T-helper 2 cell treated with Interferon-gamma antibody and Interleukin-4, amounts not matched to agents 5 μg/mL and 100 μg/mL, for 36 hours (primary cell): ENCODE measurements around the gene SRSF7.
"Not testable (repeated sequence)": the region's sequence is repeated elsewhere in the genome, so short reads cannot be mapped to it uniquely, and the experiment has no call there.

Experiments
- DNase-seq: peaks from one replicate; pipeline ENCODE4 v3.0.0; 2021; ENCODE audit warnings: low spot score
- H3K27ac Mint-ChIP-seq: one replicate; pipeline ENCODE4 v1.8.0; 2021; ENCODE audit warnings: mild to moderate bottlenecking, mixed read lengths
- H3K27me3 Mint-ChIP-seq: one replicate; pipeline ENCODE4 v1.8.0; 2021; ENCODE audit warnings: low read depth, mixed read lengths
- H3K36me3 Mint-ChIP-seq: one replicate; pipeline ENCODE4 v1.8.0; 2021; ENCODE audit warnings: low read depth, mixed read lengths
- H3K4me1 Mint-ChIP-seq: one replicate; pipeline ENCODE4 v1.8.0; 2021; ENCODE audit warnings: low read depth, mixed read lengths
- H3K4me3 Mint-ChIP-seq: one replicate; pipeline ENCODE4 v1.8.0; 2022; ENCODE audit warnings: mild to moderate bottlenecking, moderate library complexity, mixed read lengths
- H3K9me3 Mint-ChIP-seq: one replicate; pipeline ENCODE4 v1.8.0; 2021; ENCODE audit warnings: mixed read lengths

SRSF7 gene

DNA sequence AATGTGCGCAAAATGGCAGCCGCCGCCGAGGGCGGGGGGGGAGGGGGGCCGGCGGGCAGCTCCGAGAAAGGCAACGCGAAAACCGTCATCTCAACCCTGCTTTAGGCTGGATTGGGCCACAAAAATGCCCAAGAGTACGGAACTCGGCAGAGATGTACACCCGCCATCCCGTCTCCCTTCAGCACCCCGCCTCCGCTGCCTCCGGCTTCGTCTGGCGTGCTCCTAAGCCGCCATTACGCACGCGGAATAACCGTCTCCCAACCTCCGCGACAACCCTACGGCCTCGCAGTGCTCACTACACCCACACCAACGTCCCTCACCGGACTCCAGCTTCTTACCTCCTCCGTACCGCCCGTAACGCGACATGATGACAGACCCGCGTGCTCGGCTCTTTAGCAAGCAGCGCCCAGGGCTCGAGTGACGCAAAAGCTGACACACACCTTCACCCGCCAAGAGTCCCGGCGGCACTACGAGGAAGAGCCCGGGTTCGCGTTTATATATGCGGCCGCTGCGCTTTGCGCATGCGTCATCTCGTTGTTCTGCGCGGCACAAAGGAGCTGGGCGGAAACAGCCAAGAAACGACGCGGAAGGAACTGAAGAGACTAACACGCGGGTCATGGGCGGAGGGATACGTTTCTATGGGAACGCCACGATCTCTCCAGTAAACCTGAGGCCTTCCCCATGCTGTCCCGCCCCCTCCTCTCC lies at the start of gene SRSF7:
Gene SRSF7, minus strand, starts transcription at position 471 of the 705 bp plus-strand sequence. Its CDS starts 105 bp downstream, at position 366.
- peak; percentile 95 for DNase-seq
- no peaks in the 10 kb centered on the region for H3K9me3 Mint-ChIP-seq
- H3K36me3 Mint-ChIP-seq, result peaks cover 47% of the 10 kb centered on the region
- H3K27ac Mint-ChIP-seq, result peak within 1 kb of the TSS; percentile 100
- peaks cover 4% of the 10 kb centered on the region for H3K27me3 Mint-ChIP-seq
- H3K4me1 Mint-ChIP-seq, result peaks cover 44% of the 10 kb centered on the region
- H3K4me3 Mint-ChIP-seq, result peak within 1 kb of the TSS; percentile 99

DNA sequence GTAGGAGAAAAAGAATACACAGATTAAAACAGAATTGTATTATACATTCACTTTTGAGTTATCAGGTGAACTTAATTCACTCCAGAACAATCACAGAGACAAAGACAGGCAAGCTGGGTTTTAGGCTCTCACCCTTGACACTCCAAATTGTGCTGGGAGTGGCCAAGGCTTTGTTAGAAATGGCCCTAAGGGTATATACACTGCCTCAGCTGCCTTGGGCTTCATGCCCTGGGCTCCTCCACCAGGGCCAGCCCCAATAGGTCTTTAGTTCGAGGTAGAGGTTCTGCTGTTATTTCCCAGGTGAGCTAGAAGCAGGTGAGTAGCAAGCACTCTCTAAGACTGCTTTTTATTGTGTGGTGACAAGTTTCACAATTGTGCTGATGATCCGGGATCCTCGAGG lies 46.8 kb upstream of the SRSF7 start:
- H3K9me3 Mint-ChIP-seq, result no peaks in the 10 kb centered on the region
- no peaks in the 10 kb centered on the region for H3K4me1 Mint-ChIP-seq
- no peaks in the 10 kb centered on the region for H3K27me3 Mint-ChIP-seq
- no peak overlapping the region for H3K27ac Mint-ChIP-seq
- DNase-seq, result no peak
- H3K4me3 Mint-ChIP-seq, result no peak overlapping the region
- no peaks in the 10 kb centered on the region for H3K36me3 Mint-ChIP-seq

DNA sequence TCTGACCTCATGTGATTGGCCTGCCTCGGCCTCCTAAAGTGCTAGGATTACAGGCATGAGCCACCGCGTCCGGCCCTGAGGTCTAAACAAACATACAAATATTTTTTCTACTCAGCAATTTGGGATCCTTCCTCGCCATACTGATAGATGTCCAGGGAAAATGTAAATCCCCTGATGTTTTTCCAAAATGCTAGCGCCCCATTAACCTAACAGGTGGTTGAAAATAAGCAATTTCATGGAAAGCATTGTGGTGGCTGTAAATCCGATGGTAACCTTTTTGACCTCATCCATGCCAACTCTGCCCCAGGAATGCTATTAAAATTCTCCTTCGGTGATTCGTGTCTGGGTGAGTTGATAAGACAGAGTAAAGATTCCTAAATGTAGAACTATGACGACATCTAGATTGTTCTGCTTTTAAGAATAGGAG lies 46.1 kb upstream of the SRSF7 start:
- Mint-ChIP-seq H3K4me3 (no peak overlapping the region), H3K27me3 (no peaks in the 10 kb centered on the region), H3K9me3 (no peaks in the 10 kb centered on the region), H3K36me3 (no peaks in the 10 kb centered on the region), H3K4me1 (no peaks in the 10 kb centered on the region), H3K27ac (no peak overlapping the region)
- no peak for DNase-seq

DNA sequence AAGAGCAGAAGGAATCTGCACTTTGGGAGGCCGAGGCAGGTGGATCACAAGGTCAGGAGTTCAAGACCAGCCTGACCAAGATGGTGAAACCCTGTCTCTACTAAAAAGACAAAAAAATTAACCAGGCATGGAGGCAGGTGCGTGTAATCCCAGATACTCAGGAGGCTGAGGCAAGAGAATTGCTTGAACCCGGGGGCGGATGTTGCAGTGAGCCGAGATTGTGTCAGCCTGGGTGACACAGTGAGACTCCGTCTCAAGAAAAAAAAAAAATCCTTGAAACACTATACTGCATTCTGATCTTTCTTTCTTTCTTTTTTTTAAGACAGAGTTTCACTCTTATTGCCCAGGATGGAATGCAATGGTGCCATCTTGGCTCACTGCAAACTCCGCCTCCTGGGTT lies 43.9 kb upstream of the SRSF7 start:
- not testable (repeated sequence) for H3K9me3 Mint-ChIP-seq, DNase-seq, H3K27ac Mint-ChIP-seq, H3K4me1 Mint-ChIP-seq, H3K27me3 Mint-ChIP-seq, H3K4me3 Mint-ChIP-seq, H3K36me3 Mint-ChIP-seq

DNA sequence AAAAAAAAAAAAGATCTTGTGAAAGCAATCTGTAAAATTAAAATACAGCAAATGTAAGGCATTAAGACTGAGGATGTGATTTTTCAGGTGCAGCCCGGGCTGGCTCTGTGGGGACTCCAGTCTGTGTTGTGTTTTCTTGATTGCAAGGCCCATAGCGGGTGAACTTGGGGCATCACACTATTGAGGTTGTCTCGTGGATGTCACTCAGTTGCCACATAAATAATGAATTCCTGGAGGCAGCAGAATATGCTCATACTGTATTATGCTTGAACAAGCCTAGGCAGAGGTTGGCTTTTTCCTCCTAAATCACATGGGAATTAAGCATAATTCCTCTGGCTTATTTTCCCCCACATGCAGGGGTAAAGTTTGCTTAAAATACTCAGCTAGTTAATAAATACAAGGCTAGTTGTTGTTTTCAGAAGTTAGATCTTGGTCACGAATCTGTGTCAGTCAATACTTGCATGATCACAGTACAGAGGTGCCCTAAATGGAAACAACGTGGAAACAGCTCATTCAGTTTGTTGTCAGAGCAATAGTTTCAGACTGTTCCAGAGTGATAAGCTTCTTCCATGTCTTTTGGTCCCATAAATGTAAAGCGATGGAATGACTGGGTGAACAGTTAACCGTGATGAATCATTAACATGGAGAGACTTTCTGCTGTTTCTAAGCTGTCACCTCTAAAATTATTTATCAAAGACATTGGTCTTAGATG lies 43.2 kb upstream of the SRSF7 start:
- DNase-seq, result no peak
- Mint-ChIP-seq H3K4me1 (no peaks in the 10 kb centered on the region), H3K36me3 (no peaks in the 10 kb centered on the region), H3K27ac (no peak overlapping the region), H3K9me3 (no peaks in the 10 kb centered on the region), H3K4me3 (no peak overlapping the region), H3K27me3 (no peaks in the 10 kb centered on the region)

DNA sequence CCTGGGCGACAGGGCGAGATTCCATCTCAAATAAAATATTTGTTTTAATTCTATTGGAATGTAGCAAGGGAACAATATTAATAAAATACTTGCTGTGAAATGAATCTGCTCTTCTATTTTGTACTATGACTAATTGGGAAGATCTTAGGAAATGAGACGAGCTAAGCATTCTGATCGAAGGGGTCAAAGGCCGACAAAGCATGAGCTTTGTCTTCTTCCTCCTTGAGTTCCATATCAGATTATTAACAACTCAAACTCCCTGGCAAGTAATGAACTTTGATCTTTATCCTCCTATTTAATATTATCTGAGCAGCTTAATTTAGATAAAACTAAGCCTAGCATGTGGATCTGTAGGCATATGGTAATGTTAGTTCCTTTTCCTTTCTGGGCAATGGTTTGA lies 42.4 kb upstream of the SRSF7 start:
- Mint-ChIP-seq H3K4me1 (no peaks in the 10 kb centered on the region), H3K9me3 (no peaks in the 10 kb centered on the region), H3K27ac (no peak overlapping the region), H3K27me3 (no peaks in the 10 kb centered on the region), H3K4me3 (no peak overlapping the region), H3K36me3 (no peaks in the 10 kb centered on the region)
- DNase-seq, result no peak

DNA sequence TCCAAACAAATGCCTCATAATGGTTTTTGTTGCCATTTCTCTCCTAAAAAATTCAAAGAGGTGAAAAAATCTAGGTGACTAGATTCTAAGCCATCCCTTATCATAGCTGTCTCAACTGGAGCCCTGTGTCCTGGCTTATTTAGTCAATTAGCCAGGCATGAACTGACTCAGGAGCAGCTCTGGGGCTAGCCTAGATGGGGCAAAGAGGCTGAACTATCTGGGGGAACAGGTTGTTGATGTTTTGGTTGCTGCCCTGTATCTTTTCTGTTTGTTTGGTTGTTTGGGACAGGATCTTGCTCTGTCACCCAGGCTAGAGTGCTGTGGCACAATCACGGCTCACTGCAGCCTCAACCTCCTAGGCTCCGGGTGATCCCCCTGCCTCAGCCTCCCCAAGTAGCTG lies 41.6 kb upstream of the SRSF7 start:
- H3K4me3 Mint-ChIP-seq, result no peak overlapping the region
- H3K9me3 Mint-ChIP-seq, result no peaks in the 10 kb centered on the region
- H3K27ac Mint-ChIP-seq, result no peak overlapping the region
- no peaks in the 10 kb centered on the region for H3K27me3 Mint-ChIP-seq
- H3K36me3 Mint-ChIP-seq, result no peaks in the 10 kb centered on the region
- DNase-seq, result no peak
- no peaks in the 10 kb centered on the region for H3K4me1 Mint-ChIP-seq

DNA sequence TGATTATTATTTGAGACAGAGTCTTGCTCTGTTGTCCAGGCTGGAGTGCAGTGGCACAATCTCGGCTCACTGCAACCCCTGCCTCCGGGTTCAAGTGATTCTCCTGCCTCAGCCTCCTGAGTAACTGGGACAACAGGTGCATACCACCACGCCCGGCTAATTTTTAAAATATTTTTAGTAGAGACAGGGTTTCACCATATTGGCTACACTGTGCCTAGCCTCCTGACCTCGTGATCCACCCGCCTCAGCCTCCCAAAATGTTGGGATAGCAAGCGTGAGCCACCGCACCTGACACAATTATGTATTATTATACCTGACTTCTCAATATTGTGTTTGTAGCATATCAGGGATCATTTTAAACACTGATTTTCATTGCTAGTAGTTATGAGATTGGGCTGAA lies 41.2 kb upstream of the SRSF7 start:
- H3K27me3 Mint-ChIP-seq, H3K4me1 Mint-ChIP-seq, H3K36me3 Mint-ChIP-seq, H3K9me3 Mint-ChIP-seq, H3K27ac Mint-ChIP-seq, DNase-seq, H3K4me3 Mint-ChIP-seq: not testable (repeated sequence)

DNA sequence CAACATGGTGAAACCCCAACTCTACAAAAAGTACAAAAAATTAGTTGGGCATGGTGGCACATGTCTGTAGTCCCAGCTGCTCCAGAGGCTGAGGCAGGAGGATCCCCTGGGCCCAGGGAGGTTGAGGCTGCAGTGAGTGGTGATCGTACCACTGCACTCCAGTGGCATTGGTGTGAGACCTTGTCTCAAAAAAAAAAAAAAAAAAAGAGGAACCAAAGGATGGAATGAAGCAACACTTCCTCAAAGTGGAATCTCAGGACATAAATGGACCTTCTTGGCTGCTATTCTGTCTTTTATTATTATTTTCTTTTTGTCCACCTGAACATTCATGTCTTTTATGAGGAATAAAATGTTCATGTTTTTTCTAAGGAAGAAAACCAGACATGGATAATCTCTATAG lies 40.6 kb upstream of the SRSF7 start:
- Mint-ChIP-seq H3K36me3 (no peaks in the 10 kb centered on the region), H3K27ac (no peak overlapping the region), H3K4me1 (no peaks in the 10 kb centered on the region), H3K27me3 (no peaks in the 10 kb centered on the region), H3K4me3 (no peak overlapping the region), H3K9me3 (no peaks in the 10 kb centered on the region)
- no peak for DNase-seq

DNA sequence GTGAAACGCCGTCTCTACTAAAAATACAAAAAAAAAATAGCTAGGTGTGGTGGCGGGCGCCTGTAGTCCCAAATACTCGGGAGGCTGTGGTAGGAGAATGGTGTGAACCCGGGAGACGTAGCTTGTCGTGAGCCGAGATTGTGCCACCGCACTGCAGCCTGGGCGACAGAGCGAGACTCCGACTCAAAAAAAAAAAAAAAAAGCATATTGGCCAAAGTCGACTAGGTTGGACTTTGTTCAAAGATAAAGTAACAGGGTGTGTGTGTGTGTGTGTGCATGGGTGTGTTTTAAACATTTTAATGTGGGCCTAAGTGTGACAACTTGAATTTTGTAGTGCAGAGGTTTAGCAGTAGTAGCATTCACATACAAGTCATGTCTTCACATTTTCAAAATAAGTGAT lies 38.5 kb upstream of the SRSF7 start:
- Mint-ChIP-seq H3K9me3 (no peaks in the 10 kb centered on the region), H3K27ac (no peak overlapping the region), H3K4me1 (no peaks in the 10 kb centered on the region), H3K27me3 (no peaks in the 10 kb centered on the region), H3K4me3 (no peak overlapping the region), H3K36me3 (no peaks in the 10 kb centered on the region)
- no peak for DNase-seq

DNA sequence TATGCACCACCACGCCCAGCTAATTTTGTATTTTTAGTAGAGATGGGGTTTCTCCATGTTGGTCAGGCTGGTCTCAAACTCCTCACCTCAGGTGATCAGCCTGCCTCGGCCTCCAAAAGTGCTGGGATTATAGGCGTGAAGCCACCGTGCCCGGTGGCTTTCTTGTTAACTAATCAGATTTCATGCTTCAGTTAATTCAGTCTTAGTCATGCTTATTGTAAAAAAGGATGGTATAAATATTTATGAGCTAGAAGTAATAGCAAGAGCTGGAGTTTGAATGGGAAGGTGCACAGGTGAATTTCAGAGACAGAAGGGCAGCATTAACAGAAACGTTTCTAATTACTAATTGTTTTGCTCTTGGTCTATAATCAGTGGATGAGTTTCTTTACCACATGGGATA lies 37.1 kb upstream of the SRSF7 start:
- no peaks in the 10 kb centered on the region for H3K27me3 Mint-ChIP-seq
- H3K4me1 Mint-ChIP-seq, result no peaks in the 10 kb centered on the region
- H3K36me3 Mint-ChIP-seq, result no peaks in the 10 kb centered on the region
- H3K4me3 Mint-ChIP-seq, result no peak overlapping the region
- no peaks in the 10 kb centered on the region for H3K9me3 Mint-ChIP-seq
- no peak overlapping the region for H3K27ac Mint-ChIP-seq
- no peak for DNase-seq

DNA sequence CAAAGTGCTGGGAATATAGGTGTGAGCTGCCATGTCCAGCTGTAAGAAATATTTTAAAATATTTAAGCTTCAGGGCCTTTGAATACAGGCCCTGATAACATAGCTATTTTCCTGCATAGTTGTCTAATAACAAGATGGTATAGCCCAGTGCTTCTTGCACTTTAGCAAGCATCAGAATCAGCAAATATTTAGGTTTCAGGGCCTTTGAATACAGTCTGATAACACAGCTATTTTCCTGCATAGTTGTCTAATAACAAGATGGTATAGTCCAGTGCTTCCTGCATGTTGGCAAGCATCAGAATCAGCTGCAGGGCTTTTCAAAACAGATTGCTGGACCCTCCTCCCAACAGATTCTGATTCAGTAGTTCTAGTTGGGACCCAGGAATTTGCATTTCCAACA lies 32.4 kb upstream of the SRSF7 start:
- Mint-ChIP-seq H3K27ac (no peak overlapping the region), H3K4me1 (peaks cover 6% of the 10 kb centered on the region), H3K9me3 (no peaks in the 10 kb centered on the region), H3K36me3 (peaks cover 6% of the 10 kb centered on the region), H3K4me3 (no peak overlapping the region), H3K27me3 (no peaks in the 10 kb centered on the region)
- no peak for DNase-seq

DNA sequence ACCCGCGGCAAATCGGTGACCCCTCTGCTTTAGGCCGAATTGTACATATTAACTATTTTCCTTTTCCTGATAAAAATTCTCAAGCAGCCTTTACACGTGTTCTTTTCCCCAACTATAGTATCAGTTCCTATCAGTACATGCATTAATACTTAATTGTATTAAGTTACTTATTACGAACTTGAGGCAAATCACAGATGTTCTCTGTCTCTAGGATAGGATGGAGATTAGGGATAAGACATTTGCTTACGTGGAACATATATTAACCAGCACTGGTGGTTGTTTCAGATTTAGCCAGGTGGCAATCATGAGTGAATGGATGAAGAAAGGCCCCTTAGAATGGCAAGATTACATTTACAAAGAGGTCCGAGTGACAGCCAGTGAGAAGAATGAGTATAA lies 27.5 kb upstream of the SRSF7 start:
- H3K27me3 Mint-ChIP-seq, result peaks cover 15% of the 10 kb centered on the region
- H3K4me3 Mint-ChIP-seq, result peak overlapping the region; percentile 98
- H3K9me3 Mint-ChIP-seq, result no peaks in the 10 kb centered on the region
- H3K27ac Mint-ChIP-seq, result peak overlapping the region; percentile 95
- H3K4me1 Mint-ChIP-seq, result peaks cover 14% of the 10 kb centered on the region
- peaks cover 10% of the 10 kb centered on the region for H3K36me3 Mint-ChIP-seq
- no peak for DNase-seq

DNA sequence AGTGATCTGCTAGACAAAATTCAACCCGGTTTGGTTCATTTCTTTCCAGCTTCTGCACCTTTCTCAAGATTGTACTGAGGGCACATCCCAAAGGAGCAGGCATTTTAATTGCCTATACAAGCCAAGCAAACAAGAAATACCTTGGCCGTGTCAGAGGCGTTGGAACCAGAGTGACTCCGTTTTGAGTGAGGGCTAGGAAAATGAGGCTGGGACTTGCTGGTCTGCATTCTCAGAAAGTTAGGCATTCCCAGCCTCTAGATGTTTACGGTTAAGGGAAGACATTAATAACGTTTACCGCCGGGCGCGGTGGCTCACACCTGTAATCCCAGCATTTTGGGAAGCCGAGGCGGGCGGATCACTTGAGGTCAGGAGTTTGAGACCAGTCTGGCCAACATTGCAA lies 25.4 kb upstream of the SRSF7 start:
- H3K27ac Mint-ChIP-seq, result no peak overlapping the region

DNA sequence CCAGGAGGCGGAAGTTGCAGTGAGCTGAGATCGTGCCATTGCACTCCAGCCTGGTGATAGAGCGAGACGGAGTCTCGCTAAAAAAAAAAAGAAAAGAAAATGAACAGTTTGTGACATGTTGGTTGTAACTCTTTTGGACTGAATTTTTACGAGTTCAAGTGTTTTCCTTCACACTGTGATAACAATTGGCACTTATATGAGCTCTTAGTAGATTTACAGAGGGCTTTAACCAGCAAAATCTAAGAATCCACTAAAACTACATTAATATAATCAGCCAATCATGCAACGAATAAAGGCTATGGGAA lies 24.7 kb upstream of the SRSF7 start:
- Mint-ChIP-seq H3K4me3 (peak overlapping the region; percentile 22), H3K27me3 (peaks cover 15% of the 10 kb centered on the region), H3K4me1 (peaks cover 14% of the 10 kb centered on the region), H3K27ac (no peak overlapping the region), H3K36me3 (peaks cover 4% of the 10 kb centered on the region), H3K9me3 (no peaks in the 10 kb centered on the region)
- DNase-seq, result no peak

More for the DNA sequence above, 25.4 kb upstream of the SRSF7 start:
- no peak for DNase-seq
- Mint-ChIP-seq H3K9me3 (no peaks in the 10 kb centered on the region), H3K4me1 (peaks cover 14% of the 10 kb centered on the region), H3K36me3 (peaks cover 7% of the 10 kb centered on the region), H3K27me3 (peaks cover 15% of the 10 kb centered on the region), H3K4me3 (peak overlapping the region; percentile 22)
